IPS DF 6.9 (cell line): ENCODE results near the gene ZNF593.

Experiments used
- DNase-seq: peaks from one replicate; pipeline ENCODE4 v3.0.0-alpha.2; 2013; ENCODE audit warnings: low read depth, low spot score
- H3K27ac ChIP-seq: one replicate; pipeline ENCODE4 v1.5.1; 2013; ENCODE audit warnings: low read length, control low read depth
- H3K27me3 ChIP-seq: 2 replicates; pipeline ENCODE4 v1.6.1; 2013; ENCODE audit warnings: mild to moderate bottlenecking, low read length; ENCODE audit not compliant: control insufficient read depth, insufficient read depth
- H3K36me3 ChIP-seq: 2 replicates; pipeline ENCODE4 v1.6.1; 2013; ENCODE audit warnings: low read length; ENCODE audit not compliant: control insufficient read depth, insufficient read depth
- H3K4me1 ChIP-seq: 2 replicates; pipeline ENCODE4 v1.6.1; 2013; ENCODE audit warnings: low read length; ENCODE audit not compliant: control insufficient read depth, insufficient read depth
- H3K4me3 ChIP-seq: 2 replicates; pipeline ENCODE4 v1.5.1; 2013; ENCODE audit warnings: mild to moderate bottlenecking, low read length
- H3K9me3 ChIP-seq: 2 replicates; pipeline ENCODE4 v1.6.1; 2013; ENCODE audit warnings: low read length, inconsistent platforms; ENCODE audit not compliant: control insufficient read depth, insufficient read depth
- WGBS: extraction: QIAGEN DNeasy Blood & Tissue Kit; methylation state at CpG from one replicate; pipeline ENCODE4 v1.1.7; 2013; ENCODE audit warnings: mixed read lengths, missing lambda C conversion rate; ENCODE audit not compliant: insufficient read length, insufficient coverage; 5-methylcytosine and 5-hydroxymethylcytosine counted together

Gene ZNF593

GRCh38 chr1:26129778-26130177, 39.9 kb upstream of the ZNF593 start:
- no peaks in the 10 kb centered on the region for H3K36me3 ChIP-seq
- WGBS, result no CpG with 5 or more reads among the region's 4 CpGs
- no peaks in the 10 kb centered on the region for H3K9me3 ChIP-seq
- H3K4me1 ChIP-seq, result no peaks in the 10 kb centered on the region
- DNase-seq, result no peak
- H3K27me3 ChIP-seq, result no peaks in the 10 kb centered on the region
- no peak overlapping the region for H3K4me3 ChIP-seq
- no peak overlapping the region for H3K27ac ChIP-seq

DNA sequence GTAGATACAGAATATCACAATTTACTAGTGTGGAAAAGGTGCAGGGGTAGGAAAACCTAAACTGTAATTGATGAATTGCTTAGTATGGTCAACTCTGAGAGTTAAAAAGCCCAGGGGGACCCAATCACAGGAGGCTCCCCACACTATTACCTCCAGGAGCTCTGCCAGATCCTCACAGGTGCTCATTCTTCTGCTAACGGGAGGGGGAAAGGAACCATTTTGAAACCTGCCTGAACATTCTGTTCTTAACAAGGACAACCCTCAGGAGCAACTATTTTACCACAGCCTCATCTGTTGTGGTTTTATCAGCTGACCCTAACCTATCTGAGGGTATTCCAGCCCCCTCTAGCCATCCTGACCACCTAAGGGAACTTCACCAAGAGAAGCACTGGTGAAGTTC, 39.0 kb upstream of the ZNF593 start:
- no peak for DNase-seq
- Histone ChIP-seq H3K4me3 (no peak overlapping the region), H3K9me3 (no peaks in the 10 kb centered on the region), H3K4me1 (no peaks in the 10 kb centered on the region), H3K27ac (no peak overlapping the region), H3K36me3 (no peaks in the 10 kb centered on the region), H3K27me3 (no peaks in the 10 kb centered on the region)
- no CpG with 5 or more reads among the region's 1 CpG for WGBS

- DNase-seq, result no peak
- H3K27me3 ChIP-seq, result no peaks in the 10 kb centered on the region
- H3K4me3 ChIP-seq, result no peak overlapping the region
- H3K9me3 ChIP-seq, result no peaks in the 10 kb centered on the region
- no peak overlapping the region for H3K27ac ChIP-seq
- H3K4me1 ChIP-seq, result no peaks in the 10 kb centered on the region
- no peaks in the 10 kb centered on the region for H3K36me3 ChIP-seq
- no CpG with 5 or more reads among the region's 5 CpGs for WGBS
Observed at GRCh38 chr1:26132128-26132833, 37.4 kb upstream of the ZNF593 start.

- no peak overlapping the region for H3K27ac ChIP-seq
- WGBS, result no CpG with 5 or more reads among the region's 2 CpGs
- DNase-seq, result no peak
Observed at GRCh38 chr1:26132834-26133167, 36.9 kb upstream of the ZNF593 start.

GRCh38 chr1:26134466-26134865, 35.2 kb upstream of the ZNF593 start:
- H3K4me1 ChIP-seq, result no peaks in the 10 kb centered on the region
- no peak overlapping the region for H3K27ac ChIP-seq
- no CpG with 5 or more reads among the region's 3 CpGs for WGBS
- H3K27me3 ChIP-seq, result no peaks in the 10 kb centered on the region
- no peak overlapping the region for H3K4me3 ChIP-seq
- no peak for DNase-seq
- H3K36me3 ChIP-seq, result no peaks in the 10 kb centered on the region
- H3K9me3 ChIP-seq, result no peaks in the 10 kb centered on the region

More at GRCh38 chr1:26132834-26133167, 36.9 kb upstream of the ZNF593 start:
- Histone ChIP-seq H3K36me3 (no peaks in the 10 kb centered on the region), H3K27me3 (no peaks in the 10 kb centered on the region), H3K9me3 (no peaks in the 10 kb centered on the region), H3K4me1 (no peaks in the 10 kb centered on the region), H3K4me3 (no peak overlapping the region)

- no peaks in the 10 kb centered on the region for H3K4me1 ChIP-seq
- no CpG with 5 or more reads among the region's 3 CpGs for WGBS
- DNase-seq, result no peak
- no peak overlapping the region for H3K4me3 ChIP-seq
- H3K27ac ChIP-seq, result no peak overlapping the region
- H3K36me3 ChIP-seq, result no peaks in the 10 kb centered on the region
- H3K9me3 ChIP-seq, result no peaks in the 10 kb centered on the region
- no peaks in the 10 kb centered on the region for H3K27me3 ChIP-seq
Observed at GRCh38 chr1:26138974-26139558, 30.6 kb upstream of the ZNF593 start.

GRCh38 chr1:26142159-26142558, 27.5 kb upstream of the ZNF593 start:
- no peaks in the 10 kb centered on the region for H3K4me1 ChIP-seq
- no peaks in the 10 kb centered on the region for H3K36me3 ChIP-seq
- no peak overlapping the region for H3K27ac ChIP-seq
- H3K9me3 ChIP-seq, result no peaks in the 10 kb centered on the region
- no peak for DNase-seq
- no peak overlapping the region for H3K4me3 ChIP-seq
- no CpG with 5 or more reads among the region's 8 CpGs for WGBS
- no peaks in the 10 kb centered on the region for H3K27me3 ChIP-seq

GRCh38 chr1:26145041-26145959, 24.4 kb upstream of the ZNF593 start:
- no CpG with 5 or more reads among the region's 19 CpGs for WGBS
- no peaks in the 10 kb centered on the region; the same call in 1 of the 2 replicates for H3K27me3 ChIP-seq
- no peak overlapping the region for H3K27ac ChIP-seq
- H3K4me1 ChIP-seq, result no peaks in the 10 kb centered on the region
- H3K36me3 ChIP-seq, result no peaks in the 10 kb centered on the region
- no peak overlapping the region for H3K4me3 ChIP-seq
- no peaks in the 10 kb centered on the region for H3K9me3 ChIP-seq
- DNase-seq, result peak; percentile 66

DNA sequence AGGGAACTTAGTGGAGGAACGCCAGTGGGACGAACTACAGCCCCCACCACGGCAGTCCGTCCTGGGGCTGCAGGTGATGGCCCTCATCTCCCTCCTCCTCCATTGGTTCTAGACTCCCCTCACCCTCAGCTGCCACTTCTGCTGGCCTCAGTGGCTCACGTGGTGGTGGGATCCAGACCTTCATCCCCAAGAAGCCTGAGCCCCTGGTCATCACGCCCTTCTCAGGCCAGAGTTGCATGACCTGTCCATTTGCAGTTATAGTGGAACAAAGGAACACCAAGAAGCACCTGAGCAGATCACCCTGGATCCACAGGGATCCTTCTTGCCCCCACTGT, 23.8 kb upstream of the ZNF593 start:
- Histone ChIP-seq H3K27me3 (no peaks in the 10 kb centered on the region; the same call in 1 of the 2 replicates), H3K27ac (no peak overlapping the region), H3K9me3 (no peaks in the 10 kb centered on the region), H3K36me3 (no peaks in the 10 kb centered on the region), H3K4me3 (no peak overlapping the region), H3K4me1 (no peaks in the 10 kb centered on the region)
- DNase-seq, result no peak
- no CpG with 5 or more reads among the region's 6 CpGs for WGBS

DNA sequence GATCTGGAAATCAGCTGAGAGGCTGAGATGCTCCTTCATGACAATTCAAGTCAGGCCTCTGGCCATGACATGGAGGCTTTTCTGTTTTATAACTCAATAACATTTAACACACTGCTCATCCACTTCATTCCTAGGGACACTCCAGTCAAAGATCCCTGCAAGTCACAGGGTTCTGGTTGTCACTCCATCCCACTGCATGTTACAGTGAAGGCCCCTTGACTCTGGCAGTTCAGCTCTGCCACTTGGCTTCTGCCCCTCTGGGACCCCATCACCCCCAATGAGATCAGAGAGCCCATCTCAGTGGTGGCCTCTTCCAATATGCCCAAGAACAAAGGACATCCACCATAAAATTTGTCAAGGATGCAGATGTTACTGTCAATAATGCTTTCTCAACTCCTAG, 20.8 kb upstream of the ZNF593 start:
- no peak overlapping the region for H3K4me3 ChIP-seq

More for the DNA sequence above, 20.8 kb upstream of the ZNF593 start:
- Histone ChIP-seq H3K36me3 (no peaks in the 10 kb centered on the region), H3K27me3 (peaks cover 4% of the 10 kb centered on the region; the same call in 1 of the 2 replicates), H3K9me3 (no peaks in the 10 kb centered on the region), H3K4me1 (no peaks in the 10 kb centered on the region), H3K27ac (no peak overlapping the region)
- DNase-seq, result no peak
